CD14-positive monocyte (primary cell): ENCODE data around the gene SLC9C1. TPM values are rescaled to one million over a fixed set of nuclear protein-coding genes. Genes with fewer than 3 reads are reported as not detected.
A peak's percentile ranks its signal among the peaks of the same experiment; 100 is the strongest.

Source experiments
- DNase-seq, 3 donors: peaks; one replicate each; pipeline ENCODE4 v3.0.0-alpha.2; 2011 to 2022
- H2AFZ ChIP-seq: 2 replicates; pipeline ENCODE4 v1.6.0; 2012; ENCODE audit warnings: mild to moderate bottlenecking, low read depth, low read length, inconsistent platforms; ENCODE audit not compliant: insufficient read depth, poor library complexity, severe bottlenecking
- H3K27ac ChIP-seq, 2 donors: 1 replicate in 1 of 2; 2 replicates in 1 of 2; pipeline ENCODE4 v1.5.1; 2012 to 2013; ENCODE audit warnings: low read length in 2 of 2, control low read depth in 1 of 2, inconsistent platforms in 1 of 2, low read depth in 1 of 2, mild to moderate bottlenecking in 1 of 2
- H3K27me3 ChIP-seq, 2 donors: one replicate each; pipeline versions ENCODE4 v1.6.0 to v1.6.1; 2011 to 2013; ENCODE audit warnings: low read length in 2 of 2; ENCODE audit not compliant: control insufficient read depth in 2 of 2, insufficient read depth in 2 of 2
- H3K36me3 ChIP-seq, 2 donors: replicated peaks in 1 of 2; 1 replicate in 1 of 2; 2 replicates in 1 of 2; pipeline versions ENCODE4 v1.5.1 to v1.6.1; 2012 to 2013; ENCODE audit warnings: low read length in 2 of 2, control low read depth in 1 of 2, inconsistent platforms in 1 of 2, mild to moderate bottlenecking in 1 of 2; ENCODE audit not compliant: insufficient read depth in 2 of 2, control insufficient read depth in 1 of 2
- H3K4me1 ChIP-seq, 2 donors: 1 replicate in 1 of 2; 2 replicates in 1 of 2; pipeline versions ENCODE4 v1.5.1 to v1.6.1; 2012 to 2013; ENCODE audit warnings: low read length in 2 of 2, control low read depth in 1 of 2, inconsistent platforms in 1 of 2, mild to moderate bottlenecking in 1 of 2, moderate library complexity in 1 of 2; ENCODE audit not compliant: insufficient read depth in 2 of 2, control insufficient read depth in 1 of 2
- H3K4me2 ChIP-seq: replicated peaks from 2 replicates; pipeline ENCODE3; 2012; ENCODE audit warnings: low read length, moderate library complexity, mild to moderate bottlenecking; ENCODE audit not compliant: poor library complexity, severe bottlenecking; ENCODE audit errors: extremely low read depth
- H3K4me3 ChIP-seq, 3 experiments: fragments of 200-600 bp in 1 of 3; sonication (generic) in 1 of 3; replicated peaks in 1 of 3; 1 replicate in 2 of 3; 2 replicates in 1 of 3; pipeline ENCODE4 v1.5.1; 2011 to 2013; ENCODE audit warnings: low read length in 3 of 3, mild to moderate bottlenecking in 3 of 3, control low read depth in 2 of 3, low read depth in 2 of 3, inconsistent platforms in 1 of 3, moderate library complexity in 1 of 3
- H3K79me2 ChIP-seq: 2 replicates; pipeline ENCODE4 v1.6.0; 2012; ENCODE audit warnings: mild to moderate bottlenecking, control low read depth, inconsistent platforms, low read length, moderate library complexity; ENCODE audit not compliant: insufficient read depth
- H3K9ac ChIP-seq: 2 replicates; pipeline ENCODE4 v1.6.0; 2017; ENCODE audit warnings: low read length, mild to moderate bottlenecking; ENCODE audit not compliant: insufficient read depth, poor library complexity, severe bottlenecking
- H3K9me3 ChIP-seq, 2 donors: replicated peaks in 1 of 2; 1 replicate in 1 of 2; 2 replicates in 1 of 2; pipeline versions ENCODE4 v1.5.1 to v1.6.1; 2012 to 2013; ENCODE audit warnings: low read length in 2 of 2, control low read depth in 1 of 2; ENCODE audit not compliant: control insufficient read depth in 1 of 2, insufficient read depth in 1 of 2
- H4K20me1 ChIP-seq: 2 replicates; pipeline ENCODE4 v1.6.0; 2012; ENCODE audit warnings: mild to moderate bottlenecking, low read length, control low read depth, moderate library complexity; ENCODE audit not compliant: insufficient read depth
- H3K27ac Mint-ChIP-seq, 7 donors: one replicate each; pipeline ENCODE4 v1.8.0; 2020; ENCODE audit warnings: mild to moderate bottlenecking in 7 of 7, mixed read lengths in 7 of 7, moderate library complexity in 6 of 7, inconsistent platforms in 2 of 7
- H3K27me3 Mint-ChIP-seq, 3 donors: one replicate each; pipeline ENCODE4 v1.8.0; 2021 to 2022; ENCODE audit warnings: low read depth in 3 of 3, mild to moderate bottlenecking in 3 of 3, mixed read lengths in 3 of 3, moderate library complexity in 3 of 3, inconsistent platforms in 1 of 3
- H3K36me3 Mint-ChIP-seq, 2 donors: one replicate each; pipeline ENCODE4 v1.8.0; 2020; ENCODE audit warnings: mixed read lengths in 2 of 2, inconsistent platforms in 1 of 2, mild to moderate bottlenecking in 1 of 2
- H3K4me1 Mint-ChIP-seq: one replicate; pipeline ENCODE4 v1.8.0; 2020; ENCODE audit warnings: mild to moderate bottlenecking, mixed read lengths
- H3K4me3 Mint-ChIP-seq, 2 donors: one replicate each; pipeline ENCODE4 v1.8.0; 2020; ENCODE audit warnings: mild to moderate bottlenecking in 2 of 2, mixed read lengths in 2 of 2, moderate library complexity in 1 of 2
- H3K9me3 Mint-ChIP-seq, 7 donors: one replicate each; pipeline ENCODE4 v1.8.0; 2020 to 2022; ENCODE audit warnings: mixed read lengths in 7 of 7, mild to moderate bottlenecking in 6 of 7, moderate library complexity in 6 of 7, inconsistent platforms in 2 of 7
- WGBS: methylation state at CpG from one replicate; pipeline ENCODE4 v1.1.5; 2013; ENCODE audit warnings: missing lambda C conversion rate; ENCODE audit not compliant: insufficient coverage; 5-methylcytosine and 5-hydroxymethylcytosine counted together
- intact Hi-C, 2 donors: fragments of 100-400 bp; cut with micrococcal nuclease; formaldehyde crosslinking; loops; one replicate each; pipeline versions ENCODE4 v1.15.0 to v1.15.1; 2023
- polyA plus RNA-seq, 3 donors: library from polyadenylated mRNA; depleted of rRNA in 1 of 3; unstranded in 2 of 3; stranded (reverse) in 1 of 3; fragments of 300-500 nt in 2 of 3; fragments of >200 nt in 1 of 3; fragmentation: Illumina TruSeq in 2 of 3; gene quantifications; 1 replicate in 2 of 3; 2 replicates in 1 of 3; pipeline ENCODE4 v1.2.3, GENCODE V29; 2012 to 2021
- TF ChIP-seq, protein P1 (sequence below): fragments of 200-600 bp; IDR thresholded peaks from one replicate; pipeline ENCODE4 v1.8.0; 2022; ENCODE audit warnings: antibody characterized with exemption, mild to moderate bottlenecking

Gene SLC9C1
- polyA plus RNA-seq, 3 donors: not detected

DNA sequence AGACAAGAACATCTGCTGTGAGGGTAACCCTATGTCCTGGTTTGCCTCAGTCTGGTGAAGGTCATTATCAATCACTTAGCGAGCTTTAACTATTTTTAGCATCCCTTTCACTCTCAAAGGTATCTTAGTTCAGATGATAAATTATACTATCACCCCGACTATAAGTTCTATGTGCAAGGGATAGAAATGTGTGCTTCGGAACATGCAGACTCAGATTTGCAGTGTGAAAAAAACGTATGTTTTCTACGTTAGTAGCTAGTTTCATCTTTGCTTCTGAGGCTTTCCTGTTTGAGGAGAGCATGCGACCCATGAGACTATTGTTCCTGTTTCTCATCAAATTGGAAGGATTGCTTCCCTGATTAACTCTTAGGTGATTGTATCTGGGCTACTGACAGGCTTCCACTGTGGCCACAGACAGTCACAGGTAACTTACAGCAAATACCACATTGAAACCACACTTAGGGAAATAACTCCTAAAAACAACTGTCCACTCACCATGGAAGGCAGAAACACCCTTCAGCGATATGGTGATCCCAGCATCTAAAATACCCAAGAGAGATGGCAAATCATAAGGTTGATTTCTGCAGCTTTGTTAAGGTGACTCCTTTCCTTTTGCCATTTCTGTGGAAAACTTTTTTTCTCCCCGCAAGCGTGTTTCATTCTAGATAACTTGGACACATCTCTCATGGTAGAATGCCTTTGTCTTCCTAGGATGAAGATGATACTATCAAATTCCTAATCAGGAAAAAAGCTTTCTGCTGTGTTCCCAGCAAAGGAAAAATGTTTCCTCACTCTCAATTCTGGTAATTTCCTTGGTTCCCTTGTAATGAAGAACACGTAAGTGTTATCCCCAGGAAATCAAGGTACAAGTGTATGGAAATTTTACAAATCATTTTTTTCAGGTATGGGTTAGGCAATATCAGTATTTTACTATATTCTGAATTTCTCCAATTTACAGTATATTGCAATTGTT lies 166.2 kb downstream of the SLC9C1 start:
- no peaks in the 10 kb centered on the region for H4K20me1 ChIP-seq
- 0% methylated on average over 3 of the region's 10 CpGs for WGBS
- no peak overlapping the region for H3K9ac ChIP-seq
- peaks cover 17 to 38% of the 10 kb centered on the region in 2 donors for H3K4me1 ChIP-seq
- H3K9me3 ChIP-seq: no peaks in the 10 kb centered on the region
- peak overlapping the region in 2 of 3 experiments; percentile 25 to 49 for H3K4me3 ChIP-seq
- intact Hi-C loops: loop anchor here in 1 of 2 donors (5.0 to 10.0 kb wide), 2 partner anchors 177 to 454 kb away; no protein-coding TSS in a partner anchor
- DNase-seq: no peak
- H3K9me3 Mint-ChIP-seq: no peaks in the 10 kb centered on the region
- TF ChIP-seq, protein P1, sequence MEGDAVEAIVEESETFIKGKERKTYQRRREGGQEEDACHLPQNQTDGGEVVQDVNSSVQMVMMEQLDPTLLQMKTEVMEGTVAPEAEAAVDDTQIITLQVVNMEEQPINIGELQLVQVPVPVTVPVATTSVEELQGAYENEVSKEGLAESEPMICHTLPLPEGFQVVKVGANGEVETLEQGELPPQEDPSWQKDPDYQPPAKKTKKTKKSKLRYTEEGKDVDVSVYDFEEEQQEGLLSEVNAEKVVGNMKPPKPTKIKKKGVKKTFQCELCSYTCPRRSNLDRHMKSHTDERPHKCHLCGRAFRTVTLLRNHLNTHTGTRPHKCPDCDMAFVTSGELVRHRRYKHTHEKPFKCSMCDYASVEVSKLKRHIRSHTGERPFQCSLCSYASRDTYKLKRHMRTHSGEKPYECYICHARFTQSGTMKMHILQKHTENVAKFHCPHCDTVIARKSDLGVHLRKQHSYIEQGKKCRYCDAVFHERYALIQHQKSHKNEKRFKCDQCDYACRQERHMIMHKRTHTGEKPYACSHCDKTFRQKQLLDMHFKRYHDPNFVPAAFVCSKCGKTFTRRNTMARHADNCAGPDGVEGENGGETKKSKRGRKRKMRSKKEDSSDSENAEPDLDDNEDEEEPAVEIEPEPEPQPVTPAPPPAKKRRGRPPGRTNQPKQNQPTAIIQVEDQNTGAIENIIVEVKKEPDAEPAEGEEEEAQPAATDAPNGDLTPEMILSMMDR: no peak
- H2AFZ ChIP-seq: peak overlapping the region; percentile 27
- no peaks in the 10 kb centered on the region for H3K36me3 ChIP-seq
- peaks cover 0 to 2% (median 2%) of the 10 kb centered on the region in 3 donors for H3K27me3 Mint-ChIP-seq
- no peaks in the 10 kb centered on the region for H3K27me3 ChIP-seq
- peak overlapping the region; percentile 55 for H3K4me2 ChIP-seq
- H3K27ac ChIP-seq: peak overlapping the region in 1 of 2 donors; percentile 27
- peaks cover 48% of the 10 kb centered on the region for H3K4me1 Mint-ChIP-seq
- H3K36me3 Mint-ChIP-seq: no peaks in the 10 kb centered on the region
- H3K79me2 ChIP-seq: no peaks in the 10 kb centered on the region
- H3K27ac Mint-ChIP-seq: peak overlapping the region in 1 of 7 donors; percentile 15
- H3K4me3 Mint-ChIP-seq: peak overlapping the region in 1 of 2 donors; percentile 56

DNA sequence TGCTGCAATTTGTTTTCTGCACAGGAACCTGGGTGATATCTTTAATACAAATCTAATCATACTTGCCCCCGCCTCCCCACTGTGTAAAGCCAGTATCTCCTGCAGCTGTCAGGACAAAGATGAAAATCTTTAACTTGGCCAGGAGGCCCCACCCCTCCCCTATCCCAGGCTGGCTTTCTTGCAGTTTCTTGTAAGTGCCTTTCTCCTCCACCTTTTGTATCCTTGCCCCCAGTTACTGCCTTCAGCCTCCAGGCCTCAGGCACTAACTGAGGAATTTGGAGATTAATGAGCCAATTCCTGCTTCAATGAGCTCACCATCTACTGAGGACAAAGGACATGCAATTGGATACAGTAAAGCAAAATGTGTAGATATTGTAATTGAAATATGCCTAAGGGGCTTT lies 167.5 kb downstream of the SLC9C1 start:
- intact Hi-C loops: loop anchor here in 1 of 2 donors (5.0 to 10.0 kb wide), 2 partner anchors 178 to 456 kb away; no protein-coding TSS in a partner anchor
- H3K4me1 ChIP-seq: peaks cover 12 to 33% of the 10 kb centered on the region in 2 donors
- 75% methylated on average over 1 of the region's 1 CpG for WGBS
- Mint-ChIP-seq H3K4me1 (peaks cover 45% of the 10 kb centered on the region), H3K9me3 (no peaks in the 10 kb centered on the region), H3K36me3 (no peaks in the 10 kb centered on the region), H3K27ac (no peak overlapping the region), H3K4me3 (peak overlapping the region in 1 of 2 donors; percentile 51), H3K27me3 (peaks cover 0 to 2% (median 2%) of the 10 kb centered on the region in 3 donors)
- no peak overlapping the region for H2AFZ ChIP-seq
- no peak for DNase-seq
- no peaks in the 10 kb centered on the region for H3K9me3 ChIP-seq
- H3K4me3 ChIP-seq: no peak overlapping the region
- no peaks in the 10 kb centered on the region for H3K79me2 ChIP-seq
- TF ChIP-seq, protein P1: no peak
- no peak overlapping the region for H3K9ac ChIP-seq
- H3K4me2 ChIP-seq: no peak overlapping the region
- H3K27me3 ChIP-seq: no peaks in the 10 kb centered on the region
- no peaks in the 10 kb centered on the region for H3K36me3 ChIP-seq
- H3K27ac ChIP-seq: no peak overlapping the region
- H4K20me1 ChIP-seq: no peaks in the 10 kb centered on the region
